ENCODE results near the gene YDJC. TPM values are rescaled to one million over a fixed set of nuclear protein-coding genes. Genes with fewer than 3 reads are reported as not detected.

YDJC gene
- 11.3 and 22.0 TPM in 2 replicates for total RNA-seq

GRCh38 chr22:21629255-21630149 is at the start of gene YDJC:
Gene YDJC, minus strand, starts transcription at chr22:21630022. Its CDS starts 8 bp downstream, at chr22:21630014.

GRCh38 chr22:21641789-21642583 is 12.2 kb upstream of the YDJC start, which contains the start of gene SDF2L1:
Gene SDF2L1, plus strand, starts transcription at chr22:21642302. Its CDS starts 35 bp downstream, at chr22:21642337.

GRCh38 chr22:21632237-21632895 is 2.5 kb upstream of the YDJC start, which contains the start of gene CCDC116:
Gene CCDC116, plus strand, starts transcription at chr22:21632760. Its CDS starts 422 bp downstream, at chr22:21633182.

Other genes starting within 250 kb of the YDJC start
- under 0.01 TPM in 2 replicates for gene RIMBP3B, start 246.3 kb downstream of the YDJC start, total RNA-seq
- 2.8 and 3.3 TPM in 2 replicates for gene HIC2, start 212.7 kb downstream of the YDJC start, total RNA-seq
- 0.58 and 1.1 TPM in 2 replicates for gene TMEM191C, start 162.6 kb downstream of the YDJC start, total RNA-seq
- gene RIMBP3C, start 78.6 kb downstream of the YDJC start, total RNA-seq: 0.38 and 0.56 TPM in 2 replicates
- gene UBE2L3, start 62.3 kb downstream of the YDJC start, total RNA-seq: 24.8 and 37.8 TPM in 2 replicates
- gene CCDC116, start 2.7 kb upstream of the YDJC start, total RNA-seq: 0.19 and 0.28 TPM in 2 replicates
- gene SDF2L1, start 12.3 kb upstream of the YDJC start, total RNA-seq: 25.4 and 78.0 TPM in 2 replicates
- gene PPIL2, start 36.0 kb upstream of the YDJC start, total RNA-seq: 14.1 and 15.7 TPM in 2 replicates
- gene YPEL1, start 105.8 kb upstream of the YDJC start, total RNA-seq: 0.19 and 1.4 TPM in 2 replicates
- gene MAPK1, start 237.6 kb upstream of the YDJC start, total RNA-seq: 48.5 and 63.3 TPM in 2 replicates